H9 (cell line): ENCODE data around the gene TIPIN. TPM values are rescaled to one million over a fixed set of nuclear protein-coding genes. Genes with fewer than 3 reads are reported as not detected.

Source experiments
- DNase-seq: peaks from one replicate; pipeline ENCODE4 v3.0.0-alpha.2; 2017
- H2AFZ ChIP-seq: one replicate; pipeline ENCODE4 v1.6.1; 2013; ENCODE audit warnings: mild to moderate bottlenecking, low read length, control low read depth, moderate library complexity
- H2AK5ac ChIP-seq: 2 replicates; pipeline ENCODE4 v1.6.1; 2013; ENCODE audit warnings: low read length, control low read depth, mixed read lengths; ENCODE audit not compliant: insufficient read length
- H2BK120ac ChIP-seq: one replicate; pipeline ENCODE4 v1.6.1; 2013; ENCODE audit warnings: low read depth, mild to moderate bottlenecking, low read length, control low read depth, inconsistent platforms; ENCODE audit not compliant: poor library complexity, severe bottlenecking
- H2BK12ac ChIP-seq: 2 replicates; pipeline ENCODE4 v1.6.1; 2013; ENCODE audit warnings: low read length, control low read depth, mixed read lengths, low read depth; ENCODE audit not compliant: insufficient read length
- H2BK15ac ChIP-seq: 2 replicates; pipeline ENCODE4 v1.6.1; 2013; ENCODE audit warnings: low read depth, low read length, control low read depth
- H2BK20ac ChIP-seq: one replicate; pipeline ENCODE4 v1.6.1; 2013; ENCODE audit warnings: low read depth, mild to moderate bottlenecking, low read length, control low read depth, inconsistent platforms; ENCODE audit not compliant: poor library complexity, severe bottlenecking
- H2BK5ac ChIP-seq: 2 replicates; pipeline ENCODE4 v1.6.1; 2013; ENCODE audit warnings: low read length, control low read depth, mixed read lengths; ENCODE audit not compliant: insufficient read length
- H3K14ac ChIP-seq: 2 replicates; pipeline ENCODE4 v1.6.1; 2013; ENCODE audit warnings: low read length, control low read depth; ENCODE audit not compliant: insufficient read depth
- H3K18ac ChIP-seq: 2 replicates; pipeline ENCODE4 v1.6.1; 2013; ENCODE audit warnings: low read depth, mild to moderate bottlenecking, mixed read lengths, low read length, control low read depth; ENCODE audit not compliant: insufficient read length
- H3K23ac ChIP-seq: 2 replicates; pipeline ENCODE4 v1.6.1; 2013; ENCODE audit warnings: low read length, control low read depth, mixed read lengths, low read depth; ENCODE audit not compliant: insufficient read length
- H3K23me2 ChIP-seq: 2 replicates; pipeline ENCODE4 v1.6.1; 2013; ENCODE audit warnings: low read depth, mild to moderate bottlenecking, mixed read lengths, low read length, control low read depth; ENCODE audit not compliant: insufficient read length, poor library complexity, severe bottlenecking
- H3K27ac ChIP-seq: 2 replicates; pipeline ENCODE4 v1.5.1; 2013; ENCODE audit warnings: low read length, control low read depth, mixed read lengths, low read depth; ENCODE audit not compliant: insufficient read length
- H3K27me3 ChIP-seq: 2 replicates; pipeline ENCODE4 v1.6.1; 2013; ENCODE audit warnings: low read length, control low read depth, inconsistent platforms; ENCODE audit not compliant: insufficient read depth
- H3K4ac ChIP-seq: 2 replicates; pipeline ENCODE4 v1.6.1; 2013; ENCODE audit warnings: low read depth, mild to moderate bottlenecking, control low read depth, inconsistent platforms, low read length, moderate library complexity
- H3K4me1 ChIP-seq: 2 replicates; pipeline ENCODE4 v1.6.1; 2013; ENCODE audit warnings: low read length, control low read depth, inconsistent platforms; ENCODE audit not compliant: insufficient read depth
- H3K4me2 ChIP-seq: 2 replicates; pipeline ENCODE4 v1.6.1; 2013; ENCODE audit warnings: low read length, control low read depth, mixed read lengths; ENCODE audit not compliant: insufficient read length, insufficient read depth
- H3K56ac ChIP-seq: 2 replicates; pipeline ENCODE4 v1.6.1; 2013; ENCODE audit warnings: low read depth, mild to moderate bottlenecking, mixed read lengths, low read length, control low read depth; ENCODE audit not compliant: insufficient read length
- H3K79me1 ChIP-seq: 2 replicates; pipeline ENCODE4 v1.6.1; 2013; ENCODE audit warnings: low read depth, mild to moderate bottlenecking, moderate library complexity, low read length, control low read depth, inconsistent platforms; ENCODE audit not compliant: insufficient read depth, poor library complexity, severe bottlenecking
- H3K79me2 ChIP-seq: 2 replicates; pipeline ENCODE4 v1.6.1; 2013; ENCODE audit warnings: low read length, control low read depth, inconsistent platforms; ENCODE audit not compliant: insufficient read depth
- H3K9ac ChIP-seq: 2 replicates; pipeline ENCODE4 v1.6.1; 2013; ENCODE audit warnings: low read length, control low read depth, mixed read lengths; ENCODE audit not compliant: insufficient read length; ENCODE audit errors: extremely low read depth
- H3K9me3 ChIP-seq: one replicate; pipeline ENCODE4 v1.6.1; 2013; ENCODE audit warnings: low read depth, low read length, inconsistent platforms; ENCODE audit not compliant: control insufficient read depth
- H3T11ph ChIP-seq: one replicate; pipeline ENCODE4 v1.6.1; 2013; ENCODE audit warnings: mild to moderate bottlenecking, low read length, control low read depth, inconsistent platforms
- H4K20me1 ChIP-seq: one replicate; pipeline ENCODE4 v1.6.1; 2013; ENCODE audit not compliant: control insufficient read depth, insufficient read length, insufficient read depth
- H4K5ac ChIP-seq: 2 replicates; pipeline ENCODE4 v1.6.1; 2013; ENCODE audit warnings: low read depth, mild to moderate bottlenecking, mixed read lengths, low read length, control low read depth; ENCODE audit not compliant: insufficient read length
- H4K8ac ChIP-seq: replicated peaks from 2 replicates; pipeline ENCODE4 v1.6.1; 2013; ENCODE audit warnings: low read length, control low read depth, mixed read lengths, low read depth; ENCODE audit not compliant: insufficient read length
- H4K91ac ChIP-seq: 2 replicates; pipeline ENCODE4 v1.6.1; 2013; ENCODE audit warnings: low read depth, mild to moderate bottlenecking, moderate library complexity, mixed read lengths, low read length, control low read depth; ENCODE audit not compliant: insufficient read length
- H3K27ac Mint-ChIP-seq, 3 experiments: 2 replicates in 2 of 3; 3 replicates in 1 of 3; pipeline ENCODE4 v1.8.0; 2020 to 2021; ENCODE audit warnings: mixed read lengths in 3 of 3, mild to moderate bottlenecking in 1 of 3, moderate library complexity in 1 of 3
- H3K27me3 Mint-ChIP-seq: 2 replicates; pipeline ENCODE4 v1.8.0; 2021; ENCODE audit warnings: low read depth, mild to moderate bottlenecking, moderate library complexity, mixed read lengths
- H3K36me3 Mint-ChIP-seq, 3 experiments: 2 replicates in 2 of 3; 3 replicates in 1 of 3; pipeline ENCODE4 v1.8.0; 2020 to 2021; ENCODE audit warnings: low read depth in 3 of 3, mixed read lengths in 3 of 3; ENCODE audit not compliant: insufficient read depth in 1 of 3
- H3K4me1 Mint-ChIP-seq, 2 experiments: 2 replicates each; pipeline ENCODE4 v1.8.0; 2020; ENCODE audit warnings: mixed read lengths in 2 of 2
- H3K4me3 Mint-ChIP-seq, 2 experiments: 2 replicates in 1 of 2; 3 replicates in 1 of 2; pipeline ENCODE4 v1.8.0; 2020 to 2021; ENCODE audit warnings: mild to moderate bottlenecking in 2 of 2, mixed read lengths in 2 of 2, moderate library complexity in 1 of 2
- H3K9me3 Mint-ChIP-seq, 2 experiments: 2 replicates in 1 of 2; 3 replicates in 1 of 2; pipeline ENCODE4 v1.8.0; 2020; ENCODE audit warnings: mild to moderate bottlenecking in 2 of 2, mixed read lengths in 2 of 2, moderate library complexity in 1 of 2
- CTCF ChIP-seq: fragments of 200-600 bp; sonication (generic); conservative IDR thresholded peaks from 3 replicates; pipeline ENCODE4 v1.8.0; 2021; ENCODE audit warnings: antibody characterized with exemption, mild to moderate bottlenecking
- WGBS: extraction: QIAGEN DNeasy Blood & Tissue Kit; methylation state at CpG from one replicate; pipeline ENCODE4 v1.1.7; 2013; ENCODE audit warnings: missing lambda C conversion rate, low lambda C conversion rate, mixed read lengths; ENCODE audit not compliant: insufficient read length; ENCODE audit errors: extremely low coverage; 5-methylcytosine and 5-hydroxymethylcytosine counted together
- total RNA-seq: library from RNA; stranded (reverse); gene quantifications from 2 replicates; pipeline ENCODE4 v1.2.1, GENCODE V29; 2021

The TIPIN gene
- total RNA-seq, 1 experiment from 2014 or later = 26.9 TPM

- no peak overlapping the region for H3K4me3 Mint-ChIP-seq
- Histone ChIP-seq H2BK5ac (no peak overlapping the region), H4K91ac (no peak overlapping the region), H3K27me3 (no peaks in the 10 kb centered on the region), H3K14ac (no peak overlapping the region), H3K23me2 (no peaks in the 10 kb centered on the region), H2BK120ac (no peak overlapping the region), H3K4me1 (peaks cover 20% of the 10 kb centered on the region; the same call in 1 of the 2 replicates), H2BK15ac (no peak overlapping the region), H3K79me1 (no peaks in the 10 kb centered on the region), H3K4me2 (no peak overlapping the region), H3K23ac (no peak overlapping the region), H4K20me1 (no peaks in the 10 kb centered on the region), H2AK5ac (no peak overlapping the region), H3K18ac (no peak overlapping the region), H3T11ph (no peak overlapping the region), H3K4ac (no peak overlapping the region), H3K27ac (peak overlapping the region; percentile 37), H3K79me2 (peaks cover 15% of the 10 kb centered on the region; the same call in 1 of the 2 replicates), H2BK12ac (no peak overlapping the region), H2BK20ac (no peak overlapping the region), H4K8ac (no peak overlapping the region), H3K9ac (no peak overlapping the region), H3K56ac (no peak overlapping the region), H3K9me3 (no peaks in the 10 kb centered on the region), H2AFZ (no peak overlapping the region), H4K5ac (no peak overlapping the region)
- no peaks in the 10 kb centered on the region for H3K27me3 Mint-ChIP-seq
- no peak for TF ChIP-seq CTCF
- no peak for DNase-seq
- H3K9me3 Mint-ChIP-seq = no peaks in the 10 kb centered on the region
- WGBS = no CpG with 5 or more reads among the region's 3 CpGs
- peaks cover 0 to 4% (median 2%) of the 10 kb centered on the region in 3 experiments; a peak in 3 of 7 replicates for H3K36me3 Mint-ChIP-seq
- H3K27ac Mint-ChIP-seq = no peak overlapping the region
- H3K4me1 Mint-ChIP-seq = peaks cover 67 to 83% of the 10 kb centered on the region in 2 experiments
Measured at GRCh38 chr15:66405615-66406014, 49.1 kb upstream of the TIPIN start.
